A673 (cell line): Measurements from ENCODE around the gene KIF11. TPM values are rescaled to one million over a fixed set of nuclear protein-coding genes. Genes with fewer than 3 reads are reported as not detected.

Experiments used
- BruUV-seq: library from RNA; stranded (reverse); fragments of 400-500 nt; replicated peaks from 2 replicates; lab custom pipeline; 2021; lab: Mats Ljungman, UMichigan
- CTCF ChIA-PET: fragments of 300-600 bp; sonication (Branson Sonifier 250); formaldehyde crosslinking; loops from one replicate; lab custom pipeline; 2022; ENCODE audit warnings: antibody characterized with exemption; lab: Charles Lee
- POLR2A ChIA-PET: fragments of 300-600 bp; sonication (Branson Sonifier 250); formaldehyde crosslinking; loops from one replicate; lab custom pipeline; 2022; ENCODE audit warnings: antibody characterized with exemption; ENCODE audit not compliant: low non-redundant PET; lab: Charles Lee
- DNase-seq: peaks from one replicate; pipeline ENCODE4 v3.0.0-alpha.2; 2015; ENCODE audit warnings: low spot score
- H3K27ac ChIP-seq: fragments of 200-600 bp; sonication (generic); 2 replicates; pipeline ENCODE4 v1.5.1; 2016; ENCODE audit warnings: mixed run types, low read depth, mild to moderate bottlenecking, mixed read lengths, antibody characterized with exemption, low read length; ENCODE audit not compliant: poor library complexity, severe bottlenecking
- H3K27me3 ChIP-seq: fragments of 200-600 bp; sonication (generic); replicated peaks from 2 replicates; pipeline ENCODE4 v1.6.1; 2017; ENCODE audit warnings: mixed run types, low read depth, mild to moderate bottlenecking, mixed read lengths, antibody characterized with exemption, low read length; ENCODE audit not compliant: insufficient read depth, poor library complexity
- H3K36me3 ChIP-seq: fragments of 200-600 bp; sonication (generic); 2 replicates; pipeline ENCODE4 v1.6.1; 2016; ENCODE audit warnings: mixed run types, mild to moderate bottlenecking, mixed read lengths, antibody characterized with exemption, low read length; ENCODE audit not compliant: insufficient read depth, poor library complexity, severe bottlenecking
- H3K4me1 ChIP-seq: fragments of 200-600 bp; sonication (generic); 2 replicates; pipeline ENCODE4 v1.6.1; 2017; ENCODE audit warnings: mixed run types, mild to moderate bottlenecking, mixed read lengths, antibody characterized with exemption, low read length; ENCODE audit not compliant: insufficient read depth, poor library complexity, severe bottlenecking
- H3K4me3 ChIP-seq: fragments of 200-600 bp; sonication (generic); 2 replicates; pipeline ENCODE4 v1.5.1; 2016; ENCODE audit warnings: low read depth, mixed run types, mild to moderate bottlenecking, mixed read lengths, low read length; ENCODE audit not compliant: poor library complexity, severe bottlenecking
- H3K9me3 ChIP-seq: fragments of 200-600 bp; sonication (generic); 2 replicates; pipeline ENCODE4 v1.6.1; 2016; ENCODE audit warnings: mixed run types, low read depth, mild to moderate bottlenecking, mixed read lengths, antibody characterized with exemption, low read length; ENCODE audit not compliant: poor library complexity, severe bottlenecking
- EZH2 ChIP-seq: fragments of 200-600 bp; sonication (generic); IDR thresholded peaks from 2 replicates; pipeline ENCODE4 v1.6.1; 2017; ENCODE audit warnings: borderline replicate concordance, low read depth, mild to moderate bottlenecking, mixed read lengths, antibody characterized with exemption, low read length; ENCODE audit not compliant: poor library complexity, severe bottlenecking
- intact Hi-C: fragments of 100-400 bp; cut with micrococcal nuclease; formaldehyde crosslinking; loops from one replicate; pipeline ENCODE4 v1.10.0; 2022; ENCODE audit not compliant: unreplicated experiment
- total RNA-seq: library from RNA; stranded (reverse); gene quantifications from 2 replicates; pipeline ENCODE4 v1.2.3, GENCODE V29; 2021
- TF ChIP-seq, protein P1 (sequence below): fragments of 300-800, 200-600 bp; sonication (generic); conservative IDR thresholded peaks from 2 replicates; pipeline ENCODE4 v1.5.1; 2017; ENCODE audit warnings: low read depth, mild to moderate bottlenecking, antibody characterized with exemption, low read length, moderate library complexity, mixed read lengths

Gene KIF11
- total RNA-seq, 1 experiment from 2014 or later: 92.0 TPM

DNA sequence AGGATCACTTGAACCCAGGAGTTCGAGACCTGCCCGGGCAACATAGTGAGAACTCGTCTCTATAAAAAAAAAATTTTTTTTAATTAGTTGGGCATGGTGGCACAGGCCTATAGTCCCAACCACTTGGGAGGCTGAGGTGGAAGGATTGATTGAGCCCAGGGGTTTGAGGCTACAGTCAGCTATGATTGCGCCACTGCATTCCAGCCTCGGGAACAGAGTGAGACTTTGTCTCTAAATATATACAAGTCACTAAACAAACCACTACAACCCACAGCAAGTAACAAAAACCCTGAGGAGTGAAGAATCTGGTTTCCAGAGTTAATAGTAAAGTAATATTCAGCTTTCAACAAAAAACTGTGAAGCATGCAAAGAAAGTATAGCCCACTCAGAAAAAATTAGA, 64.1 kb downstream of the KIF11 start:
- no TSS peak for BruUV-seq
- POLR2A ChIA-PET: no interaction called here
- TF ChIP-seq EZH2: no peak
- TF ChIP-seq, protein P1, sequence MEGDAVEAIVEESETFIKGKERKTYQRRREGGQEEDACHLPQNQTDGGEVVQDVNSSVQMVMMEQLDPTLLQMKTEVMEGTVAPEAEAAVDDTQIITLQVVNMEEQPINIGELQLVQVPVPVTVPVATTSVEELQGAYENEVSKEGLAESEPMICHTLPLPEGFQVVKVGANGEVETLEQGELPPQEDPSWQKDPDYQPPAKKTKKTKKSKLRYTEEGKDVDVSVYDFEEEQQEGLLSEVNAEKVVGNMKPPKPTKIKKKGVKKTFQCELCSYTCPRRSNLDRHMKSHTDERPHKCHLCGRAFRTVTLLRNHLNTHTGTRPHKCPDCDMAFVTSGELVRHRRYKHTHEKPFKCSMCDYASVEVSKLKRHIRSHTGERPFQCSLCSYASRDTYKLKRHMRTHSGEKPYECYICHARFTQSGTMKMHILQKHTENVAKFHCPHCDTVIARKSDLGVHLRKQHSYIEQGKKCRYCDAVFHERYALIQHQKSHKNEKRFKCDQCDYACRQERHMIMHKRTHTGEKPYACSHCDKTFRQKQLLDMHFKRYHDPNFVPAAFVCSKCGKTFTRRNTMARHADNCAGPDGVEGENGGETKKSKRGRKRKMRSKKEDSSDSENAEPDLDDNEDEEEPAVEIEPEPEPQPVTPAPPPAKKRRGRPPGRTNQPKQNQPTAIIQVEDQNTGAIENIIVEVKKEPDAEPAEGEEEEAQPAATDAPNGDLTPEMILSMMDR: no peak
- Histone ChIP-seq H3K4me1 (no peaks in the 10 kb centered on the region), H3K4me3 (no peak overlapping the region), H3K27ac (no peak overlapping the region), H3K9me3 (no peaks in the 10 kb centered on the region), H3K36me3 (peaks cover 39% of the 10 kb centered on the region), H3K27me3 (no peaks in the 10 kb centered on the region)
- CTCF ChIA-PET: interaction anchor here (0.6 kb wide), 1 partner anchor 191 kb away, joined by 4 read pairs; the partner anchor contains the start of gene EXOC6
- intact Hi-C loops: no loop called here
- peak; percentile 14 for DNase-seq

DNA sequence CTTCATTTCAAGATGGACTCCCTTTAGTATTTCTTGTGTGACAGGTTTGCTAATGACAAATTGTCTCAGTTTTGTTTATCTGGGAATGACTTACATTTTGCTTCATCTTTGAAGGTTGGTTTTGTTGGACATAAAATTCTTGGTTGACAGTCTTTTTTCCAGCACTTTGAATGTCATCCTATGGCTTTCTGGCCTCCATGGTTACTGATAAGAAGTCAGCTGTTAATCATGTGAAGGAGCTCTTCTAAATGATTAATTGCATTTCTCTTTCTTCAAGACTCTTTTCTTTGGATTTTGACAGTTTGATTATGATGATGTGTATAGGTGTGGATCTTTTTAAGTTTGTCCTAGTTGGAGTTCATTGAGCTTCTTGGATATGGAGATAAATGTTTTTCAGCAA, 69.9 kb downstream of the KIF11 start:
- intact Hi-C loops: no loop called here
- CTCF ChIA-PET: no interaction called here
- DNase-seq: no peak
- Histone ChIP-seq H3K4me1 (no peaks in the 10 kb centered on the region), H3K27ac (no peak overlapping the region), H3K27me3 (no peaks in the 10 kb centered on the region), H3K9me3 (peaks cover 13% of the 10 kb centered on the region), H3K36me3 (no peaks in the 10 kb centered on the region), H3K4me3 (no peak overlapping the region)
- POLR2A ChIA-PET: no interaction called here
- BruUV-seq: no TSS peak
- TF ChIP-seq, protein P1: no peak
- TF ChIP-seq EZH2: no peak

DNA sequence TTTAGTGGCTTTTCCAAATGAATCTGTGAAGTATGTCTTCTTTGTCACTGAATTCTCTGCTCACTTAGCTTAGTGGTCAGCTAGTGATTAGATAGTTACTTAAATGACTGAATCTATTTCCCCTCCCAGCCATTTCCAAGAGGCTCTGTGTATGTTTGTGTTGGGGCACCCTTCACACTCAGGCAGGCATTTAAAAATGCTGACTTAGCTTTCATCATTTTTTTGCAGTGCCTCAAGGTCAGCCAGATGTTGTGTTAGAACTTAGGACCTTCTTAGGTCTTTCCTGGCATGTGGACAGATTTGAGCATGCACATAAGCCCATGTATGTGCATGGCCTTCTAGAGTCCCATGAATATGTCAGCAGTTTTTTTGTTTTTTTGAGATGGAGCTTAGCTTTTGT, 71.4 kb downstream of the KIF11 start:
- no peaks in the 10 kb centered on the region for H3K27me3 ChIP-seq

More for the DNA sequence above, 71.4 kb downstream of the KIF11 start:
- BruUV-seq: no TSS peak
- CTCF ChIA-PET: no interaction called here
- Histone ChIP-seq H3K4me3 (no peak overlapping the region), H3K27ac (no peak overlapping the region), H3K36me3 (no peaks in the 10 kb centered on the region), H3K9me3 (peaks cover 13% of the 10 kb centered on the region), H3K4me1 (no peaks in the 10 kb centered on the region)
- no peak for DNase-seq
- intact Hi-C loops: no loop called here
- TF ChIP-seq EZH2: no peak
- TF ChIP-seq, protein P1: no peak
- POLR2A ChIA-PET: interaction anchor here (0.6 kb wide), 1 partner anchor 16 kb away, joined by 8 read pairs; no protein-coding TSS in a partner anchor
